Stimulated activated CD4-positive, alpha-beta T cell treated with anti-CD3 and anti-CD28 coated beads, TNF-alpha, amount 100 ng/mL, for 24 hours (primary cell): ENCODE results near the gene OR10A5.
"Not testable (repeated sequence)": the region's sequence is repeated elsewhere in the genome, so short reads cannot be mapped to it uniquely, and the experiment has no call there.

Experiments used
- DNase-seq, 3 experiments: peaks; one replicate each; pipeline ENCODE4 v3.0.0-alpha.2; 2020; ENCODE audit warnings: low read depth in 3 of 3

Gene OR10A5

DNA sequence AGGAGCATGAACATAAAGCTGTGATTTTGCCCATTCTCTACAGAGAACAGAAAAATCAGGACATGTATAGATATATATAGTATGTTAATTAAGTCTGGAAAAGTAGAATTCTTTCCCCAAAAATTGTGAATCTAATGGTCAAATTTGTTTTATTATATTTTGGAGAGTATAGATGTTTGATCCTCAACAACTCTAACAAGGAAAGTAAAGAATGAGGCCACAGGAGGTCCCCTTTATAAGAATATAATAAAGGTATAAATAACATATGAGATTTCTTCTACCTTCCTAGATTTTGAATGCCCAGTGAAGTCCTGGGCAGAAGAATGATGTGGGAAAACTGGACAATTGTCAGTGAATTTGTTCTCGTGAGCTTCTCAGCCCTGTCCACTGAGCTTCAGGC is 30.8 kb downstream of the OR10A5 start, which contains the start of gene OR10A4:
OR10A4 (plus strand) TSS at position 301 of the 400 bp plus-strand sequence; CDS start at position 324, 23 bp downstream.
- DNase-seq, result no peak

DNA sequence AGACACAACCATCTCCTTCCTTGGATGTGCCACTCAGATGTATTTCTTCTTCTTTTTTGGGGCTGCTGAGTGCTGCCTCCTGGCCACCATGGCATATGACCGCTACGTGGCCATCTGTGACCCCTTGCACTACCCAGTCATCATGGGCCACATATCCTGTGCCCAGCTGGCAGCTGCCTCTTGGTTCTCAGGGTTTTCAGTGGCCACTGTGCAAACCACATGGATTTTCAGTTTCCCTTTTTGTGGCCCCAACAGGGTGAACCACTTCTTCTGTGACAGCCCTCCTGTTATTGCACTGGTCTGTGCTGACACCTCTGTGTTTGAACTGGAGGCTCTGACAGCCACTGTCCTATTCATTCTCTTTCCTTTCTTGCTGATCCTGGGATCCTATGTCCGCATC is 31.4 kb downstream of the OR10A5 start:
- no peak for DNase-seq

DNA sequence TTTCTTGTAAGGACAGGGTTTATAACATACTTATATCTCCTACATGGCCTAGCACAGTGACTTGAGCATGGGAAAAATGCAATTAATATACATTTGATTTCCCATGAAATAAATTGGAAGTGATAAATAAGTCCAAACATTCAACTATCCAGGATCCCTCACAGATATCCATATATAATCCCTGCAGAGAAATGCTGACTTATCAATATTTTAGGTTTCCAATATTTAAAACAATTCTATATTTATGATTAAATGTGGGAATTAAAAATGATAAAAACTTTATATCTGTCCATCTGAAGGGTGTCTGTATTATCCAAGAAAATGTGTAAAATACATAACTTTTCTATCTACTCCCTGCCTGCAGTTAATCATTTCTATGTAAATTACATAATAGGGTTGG is 37.3 kb downstream of the OR10A5 start:
- DNase-seq, result no peak

DNA sequence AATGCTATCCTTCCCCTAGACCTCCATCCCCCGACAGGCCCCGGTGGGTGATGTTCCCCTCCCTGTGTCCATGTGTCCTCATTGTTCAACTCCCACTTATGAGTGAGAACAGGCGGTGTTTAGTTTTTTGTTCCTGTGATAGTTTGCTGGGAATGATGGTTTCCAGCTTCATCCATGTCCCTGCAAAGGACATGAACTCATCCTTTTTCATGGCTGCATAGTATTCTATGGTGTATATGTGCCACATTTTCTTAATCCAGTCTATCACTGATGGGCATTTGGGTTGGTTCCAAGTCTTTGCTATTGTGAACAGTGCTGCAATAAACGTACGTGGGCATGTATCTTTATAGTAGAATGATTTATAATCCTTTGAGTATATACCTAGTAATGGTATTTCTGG is 42.2 kb downstream of the OR10A5 start:
- not testable (repeated sequence) for DNase-seq

DNA sequence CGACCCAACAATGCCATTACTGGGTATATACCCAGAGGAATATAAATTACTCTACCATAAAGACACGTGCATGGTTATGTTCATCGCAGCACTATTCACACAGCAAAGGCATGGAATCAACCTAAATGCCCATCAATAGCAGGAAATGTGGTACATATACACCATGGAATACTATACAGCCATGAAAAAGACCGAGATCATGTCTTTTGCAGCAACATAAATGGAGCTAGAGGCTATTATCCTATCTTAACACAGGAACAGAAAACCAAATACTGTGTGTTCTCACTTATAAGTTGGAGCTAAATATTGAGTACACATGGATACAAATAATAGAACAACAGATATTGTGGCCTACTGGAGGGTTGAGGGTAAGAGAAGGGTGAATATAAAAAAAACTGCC is 43.3 kb downstream of the OR10A5 start:
- no peak for DNase-seq

DNA sequence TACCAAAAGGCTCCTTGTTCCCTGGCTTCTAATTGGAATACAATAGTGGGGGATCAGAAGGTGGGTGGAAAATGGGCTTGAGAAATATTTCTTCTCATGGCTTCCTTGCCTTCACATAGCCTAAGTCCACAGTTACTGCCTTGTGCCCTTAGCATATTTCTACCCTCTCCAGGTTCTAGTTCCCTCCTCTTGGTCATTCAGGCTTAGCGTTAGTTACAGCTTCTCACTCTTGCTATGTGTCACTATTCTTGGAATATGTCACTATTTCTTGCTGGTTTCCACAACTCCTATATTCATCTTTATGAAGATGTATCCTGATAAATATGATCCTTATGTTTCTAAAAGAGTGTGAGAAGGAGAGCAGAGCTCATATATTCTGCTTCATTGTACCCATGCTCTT is 44.4 kb downstream of the OR10A5 start:
- no peak for DNase-seq

DNA sequence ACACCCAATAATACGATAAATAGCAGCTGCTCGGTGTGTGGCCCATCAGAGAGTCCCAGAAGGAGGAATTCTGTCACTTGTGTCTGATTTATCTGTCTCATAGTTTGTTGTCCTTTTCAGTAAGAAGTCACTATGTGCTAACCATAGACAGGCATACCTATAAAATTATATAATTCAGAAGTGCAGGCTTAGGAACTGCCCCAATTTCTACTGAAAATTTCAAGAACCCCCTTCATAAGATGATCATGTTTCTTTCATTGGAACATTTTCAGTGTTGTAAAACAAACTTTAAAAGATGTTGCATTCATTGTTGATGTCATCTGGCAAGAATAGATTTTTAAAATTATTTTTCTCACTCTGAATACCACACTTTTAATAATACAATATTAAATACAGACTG is 46.9 kb downstream of the OR10A5 start, which contains the start of gene OR2D2:
OR2D2 (minus strand) TSS at position 101 of the 400 bp plus-strand sequence; CDS start at position 101, 0 bp downstream.
- DNase-seq, result no peak

DNA sequence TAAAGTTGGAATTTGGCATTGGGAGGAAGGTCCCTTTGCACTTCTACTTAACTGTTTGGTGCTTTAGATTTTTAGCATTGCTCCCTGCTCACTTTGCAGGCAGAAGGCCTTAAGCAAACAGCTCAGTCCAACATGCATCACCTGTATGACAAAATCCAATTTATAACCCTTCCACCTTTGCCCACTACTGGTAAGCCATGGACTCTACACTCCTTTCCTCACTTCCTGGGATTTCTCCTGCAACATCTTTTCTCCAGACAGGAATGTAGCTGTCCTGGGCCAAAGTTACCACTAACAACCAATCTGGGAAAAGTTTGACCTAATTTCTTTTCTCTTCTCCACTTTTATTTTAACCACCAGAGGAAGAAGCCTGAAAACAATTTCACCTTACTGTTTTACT is 48.6 kb downstream of the OR10A5 start:
- no peak for DNase-seq

DNA sequence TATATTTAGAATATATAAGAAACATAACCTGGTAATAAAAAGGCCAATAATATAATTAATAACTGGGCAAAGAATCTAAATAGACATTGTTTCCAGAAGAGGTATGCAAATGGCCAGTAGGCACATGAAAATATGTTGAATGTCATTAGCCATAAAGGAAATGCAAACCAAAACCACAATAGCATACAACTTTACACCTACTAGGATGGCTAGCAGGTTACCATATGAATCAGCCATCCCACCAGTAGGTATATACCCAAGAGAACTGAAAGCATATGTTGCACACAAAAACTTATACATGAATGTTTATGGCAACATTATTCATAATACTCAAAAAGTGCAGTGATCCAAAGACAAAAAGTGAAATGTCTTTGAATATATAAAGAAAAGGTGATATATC is 49.5 kb downstream of the OR10A5 start:
- no peak for DNase-seq
